Effector memory CD8-positive, alpha-beta T cell (primary cell): Measurements from ENCODE around the gene STING1.

Experiments
- ATAC-seq: fragments of 150-1000 bp; cut with Tn5 transposase; replicated peaks from 2 replicates; pipeline ENCODE4 v1.10.0; 2021; ENCODE audit warnings: mild to moderate bottlenecking, moderate library complexity
- DNase-seq, 3 experiments: peaks; one replicate each; pipeline ENCODE4 v3.0.0; 2021
- H3K27ac Mint-ChIP-seq, 2 donors: one replicate each; pipeline ENCODE4 v1.8.0; 2022; ENCODE audit warnings: mild to moderate bottlenecking in 2 of 2, mixed read lengths in 2 of 2, moderate library complexity in 2 of 2
- H3K27me3 Mint-ChIP-seq, 2 donors: one replicate each; pipeline ENCODE4 v1.8.0; 2022; ENCODE audit warnings: mixed read lengths in 2 of 2
- H3K36me3 Mint-ChIP-seq: one replicate; pipeline ENCODE4 v1.8.0; 2022; ENCODE audit warnings: mild to moderate bottlenecking, moderate library complexity, mixed read lengths; ENCODE audit not compliant: insufficient read depth
- H3K4me1 Mint-ChIP-seq, 2 donors: one replicate each; pipeline ENCODE4 v1.8.0; 2022; ENCODE audit warnings: low read depth in 2 of 2, mixed read lengths in 2 of 2
- H3K4me3 Mint-ChIP-seq, 2 donors: one replicate each; pipeline ENCODE4 v1.8.0; 2022; ENCODE audit warnings: mild to moderate bottlenecking in 2 of 2, mixed read lengths in 2 of 2, moderate library complexity in 2 of 2
- H3K9me3 Mint-ChIP-seq, 2 donors: one replicate each; pipeline ENCODE4 v1.8.0; 2022; ENCODE audit warnings: mixed read lengths in 2 of 2

The STING1 gene

GRCh38 chr5:139431706-139432105, 50.9 kb downstream of the STING1 start:
- Mint-ChIP-seq H3K4me1 (peaks cover 0 to 3% of the 10 kb centered on the region in 2 donors), H3K36me3 (peaks cover 8% of the 10 kb centered on the region), H3K27me3 (no peaks in the 10 kb centered on the region), H3K9me3 (no peaks in the 10 kb centered on the region), H3K27ac (no peak overlapping the region), H3K4me3 (no peak overlapping the region)
- ATAC-seq (no peak), DNase-seq (no peak)

DNA sequence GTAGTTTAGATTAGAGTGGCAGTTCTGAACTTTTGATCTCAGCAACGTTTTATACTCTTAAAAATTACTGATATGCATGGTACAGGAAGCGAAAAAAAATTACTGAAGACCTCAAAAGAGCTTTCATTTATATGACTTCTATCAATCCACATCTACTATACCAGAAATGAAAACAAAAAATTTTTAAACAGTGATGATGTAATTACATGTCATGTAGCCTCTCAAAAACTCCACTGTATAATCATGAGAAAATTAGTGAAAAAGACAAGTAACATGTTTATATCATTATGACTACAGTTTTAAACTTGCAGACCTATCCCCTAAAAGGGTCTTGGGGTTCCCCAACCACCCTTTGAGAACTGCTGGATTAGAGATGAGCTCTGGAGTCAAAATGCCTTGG, 52.5 kb downstream of the STING1 start:
- H3K9me3 Mint-ChIP-seq: no peaks in the 10 kb centered on the region
- DNase-seq (no peak), ATAC-seq (no peak)
- H3K36me3 Mint-ChIP-seq: peaks cover 25% of the 10 kb centered on the region
- no peaks in the 10 kb centered on the region for H3K27me3 Mint-ChIP-seq
- H3K27ac Mint-ChIP-seq: peak overlapping the region; percentile 11 to 15
- H3K4me3 Mint-ChIP-seq: no peak overlapping the region
- H3K4me1 Mint-ChIP-seq: peaks cover 0 to 3% of the 10 kb centered on the region in 2 donors

DNA sequence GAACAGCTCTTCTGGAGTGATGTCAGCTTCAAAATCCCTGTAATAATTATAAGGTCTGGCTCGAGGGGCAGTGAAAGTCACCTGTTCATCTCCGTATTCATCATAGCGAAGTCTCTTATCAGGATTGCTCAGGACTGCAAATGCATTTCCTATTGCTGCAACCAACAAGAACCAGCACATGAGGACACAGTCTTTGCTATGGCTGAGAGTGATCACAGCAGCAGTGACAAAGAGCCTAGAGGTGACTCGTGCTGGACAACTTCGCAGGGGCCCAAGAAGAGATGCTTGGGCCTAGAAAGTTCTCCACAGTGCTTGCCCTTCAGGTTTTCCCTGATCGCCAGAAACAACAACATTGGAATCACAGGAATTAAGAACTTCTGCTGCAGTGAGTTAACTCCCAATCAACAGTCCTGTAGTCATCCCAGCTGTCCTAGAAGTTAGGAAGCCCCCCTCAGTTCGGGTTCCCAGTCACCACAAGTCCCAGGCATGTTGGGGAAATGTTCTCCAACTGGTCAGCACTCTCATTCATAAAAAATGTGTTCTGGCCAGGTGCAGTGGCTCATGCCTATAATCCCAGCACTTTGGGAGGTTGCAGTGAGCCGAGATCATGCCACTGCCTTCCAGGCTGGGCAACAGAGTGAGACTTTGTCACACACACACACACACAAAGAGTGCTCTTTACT, 56.2 kb downstream of the STING1 start:
- no peaks in the 10 kb centered on the region for H3K27me3 Mint-ChIP-seq
- no peak overlapping the region for H3K4me3 Mint-ChIP-seq
- no peak overlapping the region for H3K27ac Mint-ChIP-seq
- H3K36me3 Mint-ChIP-seq: peaks cover 28% of the 10 kb centered on the region
- ATAC-seq: no peak
- H3K9me3 Mint-ChIP-seq: no peaks in the 10 kb centered on the region
- peaks cover 4 to 6% of the 10 kb centered on the region in 2 donors for H3K4me1 Mint-ChIP-seq
- no peak for DNase-seq
